NCI-H524 treated with DMSO at 0.1 percent for 48 hours (cell line): Measurements from ENCODE around the gene MON1B.

Experiments used
- DNase-seq: peaks from one replicate; lab custom pipeline; 2025; lab: John Stamatoyannopoulos, UW

Gene MON1B

GRCh38 chr16:77246150-77246549, 55.2 kb downstream of the MON1B start:
- no peak for DNase-seq

- DNase-seq: no peak
These were observed 59.4 kb downstream of the MON1B start for GRCh38 chr16:77250400-77250799.
